Ishikawa (cell line): ENCODE measurements around the gene KPTN.

Experiments used
- CEBPB ChIP-seq: IDR thresholded peaks from 2 replicates; pipeline ENCODE4 v1.6.1; 2012
- CREB1 ChIP-seq: IDR thresholded peaks from 2 replicates; pipeline ENCODE4 v1.6.1; 2012; ENCODE audit warnings: low read depth
- EGR1 ChIP-seq: IDR thresholded peaks from 2 replicates; pipeline ENCODE4 v1.6.1; 2012
- EP300 ChIP-seq: IDR thresholded peaks from 2 replicates; pipeline ENCODE4 v1.6.1; 2012; ENCODE audit warnings: borderline replicate concordance
- FOXM1 ChIP-seq: IDR thresholded peaks from 2 replicates; pipeline ENCODE4 v1.6.1; 2012; ENCODE audit warnings: low read depth, borderline replicate concordance
- MAX ChIP-seq: IDR thresholded peaks from 2 replicates; pipeline ENCODE4 v1.6.1; 2012
- NFIC ChIP-seq: IDR thresholded peaks from 2 replicates; pipeline ENCODE4 v1.6.1; 2012
- RAD21 ChIP-seq: IDR thresholded peaks from 2 replicates; pipeline ENCODE4 v1.6.1; 2012; ENCODE audit warnings: low read depth
- REST ChIP-seq: IDR thresholded peaks from 2 replicates; pipeline ENCODE4 v1.6.1; 2012; ENCODE audit warnings: low read depth, mild to moderate bottlenecking
- TAF1 ChIP-seq: IDR thresholded peaks from 2 replicates; pipeline ENCODE4 v1.6.1; 2012; ENCODE audit warnings: low read depth, mild to moderate bottlenecking
- TCF12 ChIP-seq: IDR thresholded peaks from 2 replicates; pipeline ENCODE4 v1.6.1; 2012; ENCODE audit warnings: low read depth
- TEAD4 ChIP-seq: IDR thresholded peaks from 2 replicates; pipeline ENCODE4 v1.6.1; 2012
- USF1 ChIP-seq: IDR thresholded peaks from 2 replicates; pipeline ENCODE4 v1.6.1; 2012
- YY1 ChIP-seq: IDR thresholded peaks from 2 replicates; pipeline ENCODE4 v1.6.1; 2012; ENCODE audit warnings: low read depth
- ZBTB7A ChIP-seq: IDR thresholded peaks from 2 replicates; pipeline ENCODE4 v1.6.1; 2012; ENCODE audit warnings: low read depth

The KPTN gene

DNA sequence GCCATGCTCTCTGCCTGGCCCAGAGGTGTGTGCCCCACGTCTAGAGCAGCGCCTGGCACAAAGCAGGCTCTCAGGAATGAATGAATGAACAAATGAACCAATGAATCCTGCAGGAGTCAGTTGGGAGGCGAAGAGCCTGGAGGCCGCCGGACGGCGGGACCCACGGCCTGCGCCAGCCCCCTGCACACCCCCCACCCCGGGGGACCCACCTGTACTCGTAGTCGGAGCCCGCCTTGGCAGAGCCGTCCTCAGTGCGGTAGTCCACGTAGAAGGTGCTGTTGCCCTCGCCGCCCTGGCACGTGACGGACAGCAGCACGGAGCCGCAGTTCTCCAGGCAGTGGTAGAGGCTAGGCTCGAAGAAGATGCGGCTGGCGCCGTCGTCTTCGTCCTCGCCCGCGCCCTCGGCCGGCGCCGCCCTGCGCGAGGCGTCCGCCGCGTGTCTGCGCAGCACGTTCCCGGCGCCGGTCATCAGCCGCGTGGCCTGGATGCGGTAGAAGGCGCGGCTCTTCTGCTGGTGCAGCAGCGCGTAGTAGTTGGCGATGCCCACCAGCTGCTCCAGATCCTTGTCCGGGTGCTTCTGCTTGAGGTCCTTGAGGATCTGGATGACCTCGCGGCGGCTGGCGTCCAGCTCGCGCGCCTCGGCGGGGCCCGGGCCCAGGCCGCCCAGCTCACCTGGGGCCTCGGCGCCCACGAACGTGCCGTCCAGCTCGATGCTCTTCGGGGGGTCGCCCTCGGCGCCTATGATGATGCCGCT lies 27.1 kb downstream of the KPTN start:
- TF ChIP-seq NFIC (no peak), MAX (no peak), CREB1 (no peak), TEAD4 (no peak), TCF12 (no peak), YY1 (no peak), ZBTB7A (no peak), TAF1 (no peak), EGR1 (no peak), EP300 (no peak), USF1 (no peak), FOXM1 (no peak), CEBPB (no peak), REST (no peak), RAD21 (no peak)

DNA sequence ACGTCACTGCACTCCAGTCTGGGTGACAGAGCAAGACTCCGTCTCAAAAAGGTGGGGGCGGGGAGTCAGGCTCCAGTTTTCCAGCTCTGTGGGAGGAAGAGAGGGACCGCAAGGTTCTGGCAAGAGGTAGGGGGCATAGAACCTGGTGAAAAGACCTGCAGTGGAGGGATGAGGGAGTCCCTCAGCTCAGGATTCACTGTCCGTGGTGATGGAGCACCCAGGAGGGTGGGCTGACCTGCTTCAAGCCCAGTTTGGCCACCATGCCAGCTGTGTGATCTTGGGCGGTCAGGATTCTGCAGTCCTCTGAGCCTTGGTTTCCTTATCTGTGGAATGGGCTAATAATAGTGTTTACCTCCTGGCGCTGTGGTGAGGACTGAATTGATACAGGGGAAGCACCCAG lies 33.5 kb downstream of the KPTN start:
- TF ChIP-seq REST (peak; percentile 45; the same call in 1 of the 2 replicates), ZBTB7A (no peak), FOXM1 (no peak), RAD21 (no peak)

DNA sequence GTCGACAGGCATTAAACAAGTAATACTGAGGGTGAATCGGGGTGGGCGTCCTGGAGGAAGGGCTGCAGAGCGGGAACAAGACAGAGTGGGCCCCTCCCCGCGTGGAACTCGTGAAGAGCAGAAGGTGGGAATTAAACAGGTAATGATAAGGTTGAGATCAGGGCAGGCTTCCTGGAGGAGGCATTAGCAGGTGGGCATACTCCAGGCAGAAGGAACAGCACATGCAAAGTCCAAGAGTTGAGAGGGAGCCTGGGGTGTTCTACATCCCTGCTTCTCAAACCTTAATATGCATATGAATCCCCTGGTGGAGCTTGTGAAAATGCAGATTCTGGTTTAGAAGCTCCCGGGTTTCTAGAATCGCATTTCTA lies 35.7 kb downstream of the KPTN start:
- TF ChIP-seq USF1: no peak
- TF ChIP-seq CEBPB: no peak
- no peak for TF ChIP-seq RAD21
- TF ChIP-seq YY1: no peak
- TF ChIP-seq TAF1: no peak
- TF ChIP-seq CREB1: no peak
- TF ChIP-seq FOXM1: no peak
- TF ChIP-seq TEAD4: no peak
- TF ChIP-seq TCF12: no peak
- no peak for TF ChIP-seq EP300
- TF ChIP-seq EGR1: no peak
- no peak for TF ChIP-seq MAX
- TF ChIP-seq REST: no peak
- no peak for TF ChIP-seq ZBTB7A

- TF ChIP-seq USF1 (peak; percentile 78), ZBTB7A (no peak), EGR1 (0 out of 2 replicates have a peak, but pooled peaks have one; percentile 9), YY1 (no peak), CEBPB (no peak), TCF12 (no peak; the same call in 1 of the 2 replicates), EP300 (no peak), MAX (peak; percentile 99)
Observed at GRCh38 chr19:47447470-47448359, 36.3 kb downstream of the KPTN start.
